Lower lobe of right lung (tissue), 2 donors: ENCODE results near the gene SHD. TPM values are rescaled to one million over a fixed set of nuclear protein-coding genes. Genes with fewer than 3 reads are reported as not detected.

Experiments
- ATAC-seq, 2 donors: fragments of 200-7000 bp; cut with Tn5 transposase; one replicate each; pipeline ENCODE4 v1.9.1; 2020 to 2022; ENCODE audit warnings: mild to moderate bottlenecking in 2 of 2, moderate library complexity in 2 of 2
- DNase-seq: peaks from one replicate; pipeline ENCODE4 v3.0.0-alpha.2; 2020
- H3K27ac ChIP-seq: fragments of 200-600 bp; one replicate; pipeline ENCODE4 v1.8.0; 2022
- H3K27me3 ChIP-seq: fragments of 200-600 bp; one replicate; pipeline ENCODE4 v1.8.0; 2022; ENCODE audit warnings: low read depth
- H3K36me3 ChIP-seq: fragments of 200-600 bp; one replicate; pipeline ENCODE4 v1.8.0; 2022; ENCODE audit warnings: mild to moderate bottlenecking
- H3K4me1 ChIP-seq: fragments of 200-600 bp; one replicate; pipeline ENCODE4 v1.8.0; 2022
- H3K4me3 ChIP-seq: fragments of 200-600 bp; one replicate; pipeline ENCODE4 v1.8.0; 2022; ENCODE audit warnings: mild to moderate bottlenecking
- H3K9me3 ChIP-seq: fragments of 200-600 bp; one replicate; pipeline ENCODE4 v1.8.0; 2022
- CTCF ChIP-seq: fragments of 200-600 bp; IDR thresholded peaks from one replicate; pipeline ENCODE4 v1.8.0; 2022; ENCODE audit warnings: antibody characterized with exemption, mild to moderate bottlenecking
- intact Hi-C: fragments of 100-400 bp; cut with DNase I; formaldehyde crosslinking; loops from one replicate; pipeline ENCODE4 v1.11.0; 2022
- total RNA-seq: library from RNA; stranded (reverse); fragmentation: NEBNext Ultra II Directional; extraction: Animal tissue kit (Norgen Biotek cat#: 25700); gene quantifications from one replicate; pipeline ENCODE4 v1.2.1, GENCODE V29; 2021
- donor health status: DM: no; HTN: yes; CAD: no; lungs with severe emphysema.

Gene SHD
- total RNA-seq, 1 donor from 2014 or later, result not detected

- DNase-seq, result no peak
- Histone ChIP-seq H3K36me3 (peaks cover 97% of the 10 kb centered on the region), H3K9me3 (no peaks in the 10 kb centered on the region), H3K4me3 (no peak overlapping the region), H3K4me1 (no peaks in the 10 kb centered on the region), H3K27me3 (no peaks in the 10 kb centered on the region), H3K27ac (no peak overlapping the region)
- intact Hi-C loops, result no loop called here
- no peak for ATAC-seq
- no peak for TF ChIP-seq CTCF
These were observed 14.3 kb upstream of the SHD start for GRCh38 chr19:4264812-4265211.

GRCh38 chr19:4266253-4267000 lies 12.6 kb upstream of the SHD start:
- Histone ChIP-seq H3K4me1 (no peaks in the 10 kb centered on the region), H3K9me3 (no peaks in the 10 kb centered on the region), H3K36me3 (peaks cover 89% of the 10 kb centered on the region), H3K27ac (no peak overlapping the region), H3K4me3 (no peak overlapping the region), H3K27me3 (no peaks in the 10 kb centered on the region)
- ATAC-seq (peak; percentile 25 to 44), DNase-seq (no peak)
- no peak for TF ChIP-seq CTCF
- intact Hi-C loops, result no loop called here

DNA sequence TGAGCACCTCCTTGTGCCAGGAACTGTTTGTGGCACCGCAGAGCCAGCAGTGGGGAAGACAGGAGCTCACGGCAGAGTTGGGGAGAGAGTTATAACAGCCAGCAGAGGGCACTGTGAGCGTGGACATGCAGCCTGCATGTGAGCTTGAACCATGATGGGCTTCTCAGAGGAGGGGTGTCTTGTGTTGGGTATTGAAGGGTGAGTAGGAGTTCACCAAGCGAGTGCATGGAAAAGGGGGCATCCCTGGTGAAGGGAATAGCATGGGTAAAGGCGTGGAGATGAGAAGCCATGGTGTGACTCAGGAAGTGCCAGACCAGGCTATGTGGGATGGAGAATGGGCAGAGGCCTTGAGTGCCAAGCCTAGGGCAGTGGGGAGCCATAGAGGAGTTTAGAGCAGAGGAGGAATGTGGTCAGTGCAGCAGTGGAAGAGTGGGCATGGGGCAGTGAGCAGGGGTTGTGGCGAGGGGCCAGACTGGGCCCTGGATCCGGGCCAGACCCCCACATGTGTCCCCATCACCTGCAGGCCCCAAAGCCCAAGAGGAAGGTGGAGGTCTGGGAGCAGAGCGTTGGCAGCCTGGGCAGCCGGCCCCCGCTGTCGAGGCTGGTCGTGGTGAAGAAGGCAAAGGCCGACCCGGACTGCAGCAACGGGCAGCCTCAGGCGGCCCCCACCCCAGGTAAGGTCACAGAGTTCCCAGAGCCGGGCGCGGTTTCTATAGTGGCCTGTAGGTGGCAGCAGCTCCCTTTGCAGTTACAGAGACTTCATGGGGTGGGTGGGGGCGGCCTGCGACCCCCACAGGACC lies 11.8 kb upstream of the SHD start:
- Histone ChIP-seq H3K36me3 (peaks cover 88% of the 10 kb centered on the region), H3K9me3 (no peaks in the 10 kb centered on the region), H3K4me3 (no peak overlapping the region), H3K27ac (no peak overlapping the region), H3K27me3 (no peaks in the 10 kb centered on the region), H3K4me1 (no peaks in the 10 kb centered on the region)
- TF ChIP-seq CTCF, result peak; percentile 81
- DNase-seq (peak; percentile 70), ATAC-seq (peak; percentile 76 to 80)
- intact Hi-C loops, result no loop called here

DNA sequence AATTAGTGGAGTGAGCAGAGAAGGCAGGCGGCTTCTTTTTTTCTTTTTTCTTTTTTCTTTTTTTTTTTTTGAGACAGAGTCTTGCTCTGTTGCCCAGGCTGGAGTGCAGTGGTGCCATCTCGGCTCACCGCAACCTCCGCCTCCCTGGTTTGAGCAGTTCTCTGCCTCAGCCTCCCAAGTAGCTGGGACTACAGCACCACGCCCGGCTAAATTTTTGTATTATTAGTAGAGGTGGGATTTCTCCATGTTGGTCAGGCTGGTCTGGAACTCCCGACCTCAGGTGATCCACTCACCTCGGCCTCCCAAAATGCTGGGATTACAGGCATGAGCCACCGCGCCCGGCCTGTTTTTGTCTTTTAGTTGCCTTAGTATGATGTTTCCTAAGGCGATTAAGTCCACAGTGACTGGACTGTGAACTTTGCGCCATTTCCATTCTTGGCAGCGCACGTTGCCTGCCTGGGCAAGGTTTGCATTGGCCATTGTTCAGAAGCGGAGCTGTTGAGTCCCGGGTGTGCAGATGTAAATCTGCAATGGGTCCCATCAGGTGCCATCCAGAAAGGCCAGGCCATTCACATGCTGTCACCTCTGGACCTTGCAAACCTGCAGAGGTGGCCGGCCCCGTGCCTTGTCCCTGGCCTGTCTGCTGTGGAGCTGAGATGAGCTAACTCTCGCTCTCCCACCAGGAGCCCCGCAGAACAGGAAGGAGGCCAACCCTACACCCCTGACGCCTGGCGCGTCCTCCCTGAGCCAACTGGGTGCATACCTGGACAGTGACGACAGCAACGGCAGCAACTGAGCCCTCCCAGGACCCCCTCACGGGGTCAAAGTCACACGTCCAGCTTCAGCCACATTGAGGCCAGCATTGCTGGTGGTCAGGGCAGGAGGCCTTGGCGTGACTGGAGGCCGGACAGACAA lies 10.9 kb upstream of the SHD start:
- ATAC-seq (no peak), DNase-seq (no peak)
- Histone ChIP-seq H3K27me3 (no peaks in the 10 kb centered on the region), H3K27ac (no peak overlapping the region), H3K4me3 (no peak overlapping the region), H3K4me1 (no peaks in the 10 kb centered on the region), H3K36me3 (peaks cover 80% of the 10 kb centered on the region), H3K9me3 (no peaks in the 10 kb centered on the region)
- intact Hi-C loops, result no loop called here
- peak; percentile 18 for TF ChIP-seq CTCF

- no peak for TF ChIP-seq CTCF
- Histone ChIP-seq H3K9me3 (no peaks in the 10 kb centered on the region), H3K4me3 (no peak overlapping the region), H3K4me1 (no peaks in the 10 kb centered on the region), H3K36me3 (peaks cover 72% of the 10 kb centered on the region), H3K27me3 (no peaks in the 10 kb centered on the region), H3K27ac (no peak overlapping the region)
- DNase-seq (no peak), ATAC-seq (no peak)
- intact Hi-C loops, result no loop called here
These were observed 10.1 kb upstream of the SHD start for GRCh38 chr19:4268816-4269430.
